Esophagus squamous epithelium (tissue), 4 donors: ENCODE measurements around the gene PRSS2.

Source experiments
- POLR2A ChIP-seq, 4 donors: fragments of 450-650 bp; IDR thresholded peaks; one replicate each; pipeline ENCODE4 v1.6.1; 2017; ENCODE audit warnings: antibody characterized with exemption in 4 of 4, mild to moderate bottlenecking in 4 of 4, moderate library complexity in 3 of 4
- TF ChIP-seq, protein P1 (sequence below), 6 experiments: fragments of 450-650 bp in 4 of 6; fragments of 200-600 bp in 2 of 6; sonication (generic) in 2 of 6; IDR thresholded peaks; one replicate each; pipeline ENCODE4 v1.5.1; 2016 to 2019; ENCODE audit warnings: antibody characterized with exemption in 6 of 6, mild to moderate bottlenecking in 4 of 6, moderate library complexity in 4 of 6

DNA sequence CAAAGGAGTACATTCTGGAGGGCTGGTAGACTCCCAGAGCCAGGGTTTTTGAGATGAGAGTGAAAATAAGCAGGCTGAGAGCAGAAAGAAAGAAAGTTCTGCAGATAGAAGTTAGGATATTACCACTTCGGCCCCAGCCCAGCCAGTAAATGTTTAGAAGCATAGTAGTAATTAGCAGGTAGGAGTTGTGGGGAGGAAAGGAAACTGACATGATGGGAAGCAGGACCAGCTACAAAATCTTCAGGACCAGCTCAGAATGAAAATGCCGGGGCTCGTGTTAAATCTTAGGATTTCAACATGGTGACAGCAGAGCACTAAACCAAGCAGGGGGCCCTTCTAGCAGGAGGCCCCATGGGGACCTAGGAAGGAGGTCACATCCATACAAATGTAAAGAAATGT is 28.7 kb downstream of the PRSS2 start:
- TF ChIP-seq, protein P1, sequence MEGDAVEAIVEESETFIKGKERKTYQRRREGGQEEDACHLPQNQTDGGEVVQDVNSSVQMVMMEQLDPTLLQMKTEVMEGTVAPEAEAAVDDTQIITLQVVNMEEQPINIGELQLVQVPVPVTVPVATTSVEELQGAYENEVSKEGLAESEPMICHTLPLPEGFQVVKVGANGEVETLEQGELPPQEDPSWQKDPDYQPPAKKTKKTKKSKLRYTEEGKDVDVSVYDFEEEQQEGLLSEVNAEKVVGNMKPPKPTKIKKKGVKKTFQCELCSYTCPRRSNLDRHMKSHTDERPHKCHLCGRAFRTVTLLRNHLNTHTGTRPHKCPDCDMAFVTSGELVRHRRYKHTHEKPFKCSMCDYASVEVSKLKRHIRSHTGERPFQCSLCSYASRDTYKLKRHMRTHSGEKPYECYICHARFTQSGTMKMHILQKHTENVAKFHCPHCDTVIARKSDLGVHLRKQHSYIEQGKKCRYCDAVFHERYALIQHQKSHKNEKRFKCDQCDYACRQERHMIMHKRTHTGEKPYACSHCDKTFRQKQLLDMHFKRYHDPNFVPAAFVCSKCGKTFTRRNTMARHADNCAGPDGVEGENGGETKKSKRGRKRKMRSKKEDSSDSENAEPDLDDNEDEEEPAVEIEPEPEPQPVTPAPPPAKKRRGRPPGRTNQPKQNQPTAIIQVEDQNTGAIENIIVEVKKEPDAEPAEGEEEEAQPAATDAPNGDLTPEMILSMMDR (IDR thresholded peaks at IDR 0.05), result no peak
- no peak for TF ChIP-seq POLR2A (IDR thresholded peaks at IDR 0.05)
